Astrocyte (in vitro differentiated cells and primary cell): ENCODE results near the gene G2E3. TPM values are rescaled to one million over a fixed set of nuclear protein-coding genes. Genes with fewer than 3 reads are reported as not detected.
"Not testable (repeated sequence)": the region's sequence is repeated elsewhere in the genome, so short reads cannot be mapped to it uniquely, and the experiment has no call there.

Source experiments
- DNase-seq: peaks from one replicate; pipeline ENCODE4 v3.0.0-alpha.2; 2010; ENCODE audit warnings: low read depth
- FAIRE-seq: peaks from 2 replicates; lab custom pipeline; 2011; peaks lifted over from hg19 to GRCh38; lab: Jason Lieb, UNC
- H2AFZ ChIP-seq: 2 replicates; pipeline ENCODE4 v1.6.0; 2012; ENCODE audit warnings: low read depth, low read length, inconsistent platforms
- H3K27ac ChIP-seq: 2 replicates; pipeline ENCODE4 v1.5.1; 2011; ENCODE audit warnings: low read depth, low read length, inconsistent platforms
- H3K27me3 ChIP-seq: 2 replicates; pipeline ENCODE4 v1.6.0; 2011; ENCODE audit warnings: low read length, inconsistent platforms; ENCODE audit not compliant: insufficient read depth
- H3K36me3 ChIP-seq: 2 replicates; pipeline ENCODE4 v1.5.1; 2011; ENCODE audit warnings: low read length, inconsistent platforms; ENCODE audit not compliant: insufficient read depth
- H3K4me1 ChIP-seq: 2 replicates; pipeline ENCODE4 v1.5.1; 2011; ENCODE audit warnings: low read length, inconsistent platforms; ENCODE audit not compliant: insufficient read depth
- H3K4me2 ChIP-seq: 2 replicates; pipeline ENCODE4 v1.6.0; 2012; ENCODE audit warnings: low read length, inconsistent platforms
- H3K4me3 ChIP-seq: 2 replicates; pipeline ENCODE4 v1.5.1; 2011; ENCODE audit warnings: low read depth, mild to moderate bottlenecking, low read length, inconsistent platforms; ENCODE audit not compliant: insufficient read depth
- H3K79me2 ChIP-seq: 2 replicates; pipeline ENCODE4 v1.6.0; 2012; ENCODE audit warnings: mild to moderate bottlenecking, low read length, inconsistent platforms; ENCODE audit not compliant: insufficient read depth
- H3K9ac ChIP-seq: 2 replicates; pipeline ENCODE4 v1.6.0; 2012; ENCODE audit warnings: mild to moderate bottlenecking, low read length, inconsistent platforms
- H3K9me3 ChIP-seq: 2 replicates; pipeline ENCODE4 v1.5.1; 2012; ENCODE audit warnings: low read depth, mild to moderate bottlenecking, low read length, inconsistent platforms; ENCODE audit not compliant: insufficient read depth
- H4K20me1 ChIP-seq: 2 replicates; pipeline ENCODE4 v1.6.0; 2012; ENCODE audit warnings: low read length, inconsistent platforms; ENCODE audit not compliant: insufficient read depth
- H3K27ac Mint-ChIP-seq: one replicate; pipeline ENCODE4 v1.8.0; 2021; ENCODE audit warnings: mild to moderate bottlenecking, mixed read lengths; ENCODE audit not compliant: unreplicated experiment
- H3K27me3 Mint-ChIP-seq: one replicate; pipeline ENCODE4 v1.8.0; 2021; ENCODE audit warnings: low read depth, mixed read lengths; ENCODE audit not compliant: unreplicated experiment
- H3K36me3 Mint-ChIP-seq: one replicate; pipeline ENCODE4 v1.8.0; 2021; ENCODE audit warnings: low read depth, mixed read lengths; ENCODE audit not compliant: unreplicated experiment
- H3K4me1 Mint-ChIP-seq: one replicate; pipeline ENCODE4 v1.8.0; 2021; ENCODE audit warnings: low read depth, mixed read lengths; ENCODE audit not compliant: unreplicated experiment
- H3K4me3 Mint-ChIP-seq: one replicate; pipeline ENCODE4 v1.8.0; 2021; ENCODE audit warnings: mild to moderate bottlenecking, moderate library complexity, mixed read lengths; ENCODE audit not compliant: unreplicated experiment
- H3K9me3 Mint-ChIP-seq: one replicate; pipeline ENCODE4 v1.8.0; 2021; ENCODE audit warnings: mild to moderate bottlenecking, mixed read lengths; ENCODE audit not compliant: unreplicated experiment
- CTCF ChIP-seq: IDR thresholded peaks from 2 replicates; pipeline ENCODE4 v1.5.1; 2011; ENCODE audit warnings: low read depth, mild to moderate bottlenecking, inconsistent platforms, low read length, moderate library complexity; ENCODE audit not compliant: insufficient read depth
- EZH2 ChIP-seq: IDR thresholded peaks from 2 replicates; pipeline ENCODE4 v1.6.1; 2012; ENCODE audit warnings: mild to moderate bottlenecking, low read length, inconsistent platforms; ENCODE audit not compliant: insufficient read depth
- total RNA-seq: library from RNA; stranded (reverse); gene quantifications from 2 replicates; pipeline ENCODE4 v1.2.1, GENCODE V29; 2021

Gene G2E3
- total RNA-seq, 1 donor from 2014 or later: 22.4 TPM

GRCh38 chr14:30533126-30533525, 25.8 kb upstream of the G2E3 start:
- Histone ChIP-seq H2AFZ (no peak overlapping the region), H3K79me2 (no peaks in the 10 kb centered on the region), H3K27ac (no peak overlapping the region), H4K20me1 (no peaks in the 10 kb centered on the region), H3K36me3 (no peaks in the 10 kb centered on the region), H3K4me2 (no peak overlapping the region), H3K9me3 (no peaks in the 10 kb centered on the region), H3K27me3 (no peaks in the 10 kb centered on the region), H3K4me3 (no peak overlapping the region), H3K9ac (no peak overlapping the region), H3K4me1 (no peaks in the 10 kb centered on the region)
- Mint-ChIP-seq H3K27ac (no peak overlapping the region), H3K27me3 (no peaks in the 10 kb centered on the region), H3K9me3 (no peaks in the 10 kb centered on the region), H3K4me3 (no peak overlapping the region), H3K4me1 (no peaks in the 10 kb centered on the region), H3K36me3 (no peaks in the 10 kb centered on the region)
- FAIRE-seq (no peak), DNase-seq (no peak)
- TF ChIP-seq CTCF (no peak), EZH2 (no peak)

GRCh38 chr14:30541318-30541717, 17.6 kb upstream of the G2E3 start:
- Histone ChIP-seq H3K79me2 (no peaks in the 10 kb centered on the region), H3K4me2 (no peak overlapping the region), H3K27me3 (no peaks in the 10 kb centered on the region), H4K20me1 (no peaks in the 10 kb centered on the region), H3K9me3 (no peaks in the 10 kb centered on the region), H3K4me1 (no peaks in the 10 kb centered on the region), H3K4me3 (no peak overlapping the region), H3K36me3 (no peaks in the 10 kb centered on the region), H3K27ac (no peak overlapping the region), H2AFZ (no peak overlapping the region), H3K9ac (no peak overlapping the region)
- Mint-ChIP-seq H3K27ac (no peak overlapping the region), H3K4me3 (no peak overlapping the region), H3K9me3 (no peaks in the 10 kb centered on the region), H3K36me3 (no peaks in the 10 kb centered on the region), H3K4me1 (no peaks in the 10 kb centered on the region), H3K27me3 (no peaks in the 10 kb centered on the region)
- no peak for DNase-seq
- no peak for FAIRE-seq
- TF ChIP-seq CTCF (no peak), EZH2 (no peak)

- H3K27me3 Mint-ChIP-seq, H3K4me3 Mint-ChIP-seq, H3K27me3 ChIP-seq, H3K27ac Mint-ChIP-seq, FAIRE-seq, H3K36me3 ChIP-seq, H4K20me1 ChIP-seq, H3K9me3 Mint-ChIP-seq, H3K4me3 ChIP-seq, H3K36me3 Mint-ChIP-seq, DNase-seq, H3K9me3 ChIP-seq, H3K9ac ChIP-seq, H3K79me2 ChIP-seq, H2AFZ ChIP-seq, H3K4me2 ChIP-seq, H3K27ac ChIP-seq: not testable (repeated sequence)
- peaks cover 14% of the 10 kb centered on the region for H3K4me1 ChIP-seq
- peaks cover 17% of the 10 kb centered on the region for H3K4me1 Mint-ChIP-seq
Observed at GRCh38 chr14:30546735-30547134, 12.2 kb upstream of the G2E3 start.
